Activated T-cell treated with anti-CD3 and anti-CD28 coated beads, Interleukin-2, amount 50 U/mL, for 48 hours (primary cell): Measurements from ENCODE around the gene PAQR7.

Experiments
- DNase-seq, 2 experiments: peaks; one replicate each; pipeline ENCODE4 v3.0.0-alpha.2; 2020

PAQR7 gene

DNA sequence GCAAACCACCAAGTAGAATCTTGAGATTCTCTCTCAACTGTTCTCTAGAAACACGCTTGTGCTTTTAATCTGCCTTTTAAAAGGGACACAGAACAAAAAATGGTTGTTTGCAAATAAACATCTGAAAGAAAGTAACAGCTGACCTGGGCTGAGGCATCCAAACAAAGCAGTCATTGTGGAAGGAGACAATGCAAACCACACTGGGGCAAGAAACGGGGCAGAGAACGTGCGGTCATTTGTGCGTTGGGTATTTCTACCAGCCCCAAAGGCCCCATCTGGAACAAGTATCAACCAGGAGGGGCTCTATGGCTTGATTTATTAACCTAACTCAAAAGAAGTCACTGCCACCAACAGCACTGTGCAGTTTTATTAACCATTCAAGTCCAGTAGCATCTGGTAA lies 24.7 kb upstream of the PAQR7 start:
- no peak for DNase-seq

DNA sequence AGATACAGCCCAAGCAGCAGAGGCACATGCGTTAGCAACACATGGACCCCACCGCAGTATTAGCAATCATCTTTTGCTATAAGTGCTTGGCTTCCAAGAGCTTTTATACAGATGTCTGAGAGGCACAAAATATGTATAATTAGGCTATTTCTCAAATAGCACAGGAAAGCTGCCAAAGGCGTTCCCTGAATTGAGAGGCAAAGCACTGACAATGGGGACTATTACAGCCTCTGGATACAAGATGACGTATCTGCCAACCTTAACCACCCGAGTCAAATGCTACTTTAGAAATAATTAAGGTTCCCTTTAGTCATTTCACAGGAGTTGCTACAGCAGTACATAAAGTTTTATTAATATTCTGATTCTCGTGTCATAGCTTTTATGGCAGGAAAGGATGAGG lies 24.3 kb upstream of the PAQR7 start:
- DNase-seq, result no peak

DNA sequence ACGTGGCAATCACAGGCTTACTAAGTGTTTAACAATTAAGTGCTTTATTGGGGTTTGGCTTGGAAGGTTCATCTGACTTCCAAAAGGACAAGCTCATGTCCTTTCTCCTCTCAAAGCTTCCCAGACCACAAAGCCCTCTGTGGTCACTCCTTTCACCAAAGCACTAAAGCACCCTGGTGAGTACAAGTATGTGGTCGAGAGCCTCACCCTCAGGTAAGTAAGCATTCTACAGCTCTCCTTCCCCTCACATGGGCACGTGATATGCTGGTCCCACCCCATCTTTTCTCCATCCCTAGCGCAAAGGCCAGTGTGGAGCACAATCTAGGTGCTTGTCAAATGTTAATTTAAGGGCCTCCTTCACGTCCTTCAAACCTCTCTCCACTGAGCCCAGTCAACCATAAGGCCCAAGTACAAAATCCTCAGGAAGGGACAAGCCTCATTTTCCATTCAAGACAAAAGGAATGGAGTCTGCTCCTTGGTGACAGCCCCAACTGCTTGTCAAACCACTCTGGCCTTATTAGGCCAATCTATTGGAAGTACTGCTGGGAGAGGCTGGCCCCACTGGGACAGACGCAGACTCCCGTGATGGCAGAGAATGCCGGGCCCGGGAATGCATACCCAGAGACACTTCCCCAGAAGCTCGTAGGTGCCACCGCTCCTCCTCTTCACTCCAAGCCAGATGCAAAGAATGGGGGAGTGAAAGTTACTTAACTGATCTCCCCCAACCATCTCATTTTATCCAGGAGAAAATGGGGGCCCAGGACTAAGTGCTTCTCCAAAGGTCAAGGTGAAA lies 22.9 kb upstream of the PAQR7 start:
- DNase-seq, result no peak

DNA sequence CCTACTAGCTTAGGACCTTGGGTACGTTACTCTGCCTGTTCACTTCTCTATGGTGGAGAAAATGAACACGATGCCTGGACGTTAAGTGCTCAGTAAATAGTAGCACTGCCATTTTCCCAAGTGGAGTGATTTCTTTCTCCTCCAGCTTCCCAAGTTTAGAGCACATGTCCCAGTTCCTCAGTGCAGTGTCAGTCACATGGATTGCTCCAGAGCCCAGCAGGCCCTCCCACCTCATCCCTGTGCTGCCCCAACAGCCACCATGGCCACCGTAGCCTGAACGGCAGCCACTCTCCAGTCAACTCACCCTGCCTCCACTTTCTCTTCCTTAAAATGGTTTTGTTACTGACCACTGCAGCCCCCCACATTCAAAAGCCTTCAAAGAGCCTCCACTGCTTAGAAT lies 22.2 kb upstream of the PAQR7 start:
- DNase-seq, result no peak

DNA sequence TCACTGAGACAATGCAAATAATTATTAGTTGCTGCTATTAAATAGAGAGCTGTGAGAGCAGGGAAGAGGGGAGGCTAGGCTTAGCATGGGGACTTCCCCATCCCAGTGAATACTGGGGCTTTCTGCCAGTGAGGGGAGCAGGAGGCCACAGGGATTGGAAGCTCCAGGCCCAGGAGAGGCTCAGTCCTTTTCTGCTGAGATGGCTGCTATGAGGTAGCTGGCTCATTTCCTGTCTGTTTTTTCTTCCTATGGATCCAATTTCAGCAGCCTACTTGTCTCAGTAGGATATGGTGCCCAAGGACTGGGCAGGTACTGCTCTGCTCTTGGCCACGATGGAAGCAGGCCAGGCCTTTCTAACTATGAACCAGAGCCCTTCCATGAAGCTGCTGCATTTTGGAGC lies 20.8 kb upstream of the PAQR7 start:
- DNase-seq, result no peak

DNA sequence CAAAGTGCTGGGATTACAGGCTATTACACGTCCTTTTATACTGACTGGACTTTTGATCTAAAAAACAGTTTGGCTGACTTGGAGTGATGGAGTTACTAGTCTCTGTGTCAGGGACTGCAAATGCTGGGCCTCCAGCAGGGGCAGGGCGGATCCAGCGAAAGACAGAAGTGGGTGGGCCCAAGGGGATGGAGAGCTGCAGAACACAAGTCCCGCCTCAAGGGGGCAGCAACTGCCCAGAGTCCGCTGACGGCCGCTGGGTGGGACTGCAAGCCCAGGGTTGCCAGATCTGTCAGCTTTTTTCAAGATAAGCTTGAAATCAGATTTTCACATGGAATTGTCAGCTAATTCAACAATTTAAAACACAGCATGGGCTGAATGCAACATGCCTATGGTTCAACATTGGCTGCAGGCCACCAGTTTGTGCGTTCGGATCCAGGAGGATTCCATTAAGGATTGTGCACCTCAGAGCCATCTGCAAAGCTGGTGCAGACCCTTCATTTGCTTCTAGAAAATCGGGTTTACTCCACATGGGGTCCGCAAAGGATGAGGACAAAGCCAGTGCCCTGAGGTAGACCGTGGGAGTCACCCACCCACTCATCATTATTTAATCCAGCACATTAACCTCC lies 20.0 kb upstream of the PAQR7 start:
- peak; percentile 91 to 94 for DNase-seq

DNA sequence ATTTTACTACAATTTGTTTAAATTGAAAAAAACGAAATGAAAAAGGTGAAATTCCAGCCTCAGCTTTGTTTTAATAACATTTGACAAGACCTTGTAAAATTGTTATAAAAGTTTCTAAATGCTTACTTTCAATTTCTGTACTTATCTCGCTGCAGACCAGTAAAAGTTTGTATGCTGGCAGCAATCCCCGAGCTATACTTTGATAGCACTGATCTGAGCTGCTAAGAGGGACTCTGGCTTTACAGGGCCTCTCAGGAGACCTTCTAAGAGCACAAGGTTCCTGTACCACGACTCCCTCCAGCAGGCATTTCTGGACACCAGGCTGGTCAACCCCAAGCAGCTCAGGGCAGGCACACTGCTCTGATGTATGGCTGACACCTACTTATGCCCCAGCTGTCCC lies 17.6 kb upstream of the PAQR7 start:
- no peak for DNase-seq

DNA sequence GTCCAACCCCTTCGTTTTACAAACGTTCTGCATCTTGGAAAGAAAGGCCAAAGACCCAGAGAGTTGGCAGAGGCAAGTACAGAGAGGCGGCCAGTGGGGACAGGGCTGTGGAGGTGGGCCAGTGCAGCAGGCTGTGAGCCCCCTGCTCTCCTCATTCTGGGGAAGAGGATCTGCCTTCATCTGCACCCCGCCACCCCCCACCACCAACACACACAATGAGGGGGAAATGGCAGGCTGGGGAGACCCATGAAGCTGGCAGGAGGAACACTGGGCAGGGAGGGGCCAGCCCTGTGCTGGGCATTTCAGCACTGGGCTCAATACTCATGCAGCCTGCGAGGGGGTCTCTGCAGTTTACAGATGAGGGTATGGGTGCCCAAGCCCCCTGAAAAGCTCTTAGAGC lies 16.1 kb upstream of the PAQR7 start:
- DNase-seq, result no peak

DNA sequence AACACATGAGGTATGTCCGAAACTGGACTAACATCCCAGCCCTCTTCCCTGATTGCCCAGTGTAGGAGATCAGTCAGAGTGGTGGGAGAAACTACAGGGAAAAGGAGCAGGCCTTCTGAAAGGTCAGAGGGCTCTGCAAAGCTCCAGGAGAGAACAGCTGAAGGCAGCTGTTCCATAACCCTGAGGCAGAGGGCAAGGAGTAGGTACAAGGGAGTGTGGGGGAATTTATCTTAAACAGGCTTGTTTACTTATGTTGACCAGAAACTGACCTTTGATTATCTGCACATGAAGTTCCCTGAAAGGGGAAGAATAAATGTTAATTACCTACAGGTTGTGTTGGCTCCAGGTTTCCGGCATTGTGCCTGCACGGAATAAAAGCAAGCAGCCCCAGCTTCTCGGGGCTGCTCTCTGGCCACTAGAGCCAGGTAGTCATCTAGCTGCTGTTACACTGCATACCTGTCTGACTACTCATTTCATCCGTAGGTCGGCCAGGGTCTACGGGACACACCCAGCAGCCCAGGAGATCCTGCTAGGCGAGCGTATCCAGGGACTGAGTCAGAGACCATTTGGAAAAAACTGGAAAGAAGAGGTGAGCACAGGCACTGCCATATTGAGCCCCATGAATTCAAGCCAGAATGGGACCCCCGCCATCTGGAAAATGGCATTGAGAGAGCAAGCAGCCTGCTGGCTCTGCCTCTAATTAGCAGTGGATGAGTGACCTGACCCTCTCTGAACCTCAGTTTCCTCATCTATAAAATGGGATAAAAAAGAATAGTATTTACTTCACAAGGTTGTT lies 14.9 kb upstream of the PAQR7 start:
- no peak for DNase-seq

DNA sequence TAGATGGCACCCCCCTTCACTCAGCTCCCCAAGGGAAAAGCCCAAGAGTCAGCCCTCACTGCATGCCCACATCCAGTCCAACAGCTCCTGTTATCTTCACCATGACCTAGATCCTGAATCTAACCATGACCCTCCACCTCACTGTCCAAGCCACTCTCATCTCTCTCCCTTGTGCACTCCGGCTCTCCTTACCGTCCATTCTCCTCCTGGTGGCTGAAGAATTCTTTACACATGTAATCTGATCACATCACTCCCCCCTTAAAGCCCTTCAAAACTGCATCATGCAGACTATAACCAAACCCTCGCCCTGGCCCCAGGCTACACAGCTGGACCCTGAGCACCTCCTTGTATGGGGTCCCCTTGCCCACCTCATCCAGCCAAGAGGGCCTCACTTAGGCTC lies 14.0 kb upstream of the PAQR7 start:
- DNase-seq, result no peak

DNA sequence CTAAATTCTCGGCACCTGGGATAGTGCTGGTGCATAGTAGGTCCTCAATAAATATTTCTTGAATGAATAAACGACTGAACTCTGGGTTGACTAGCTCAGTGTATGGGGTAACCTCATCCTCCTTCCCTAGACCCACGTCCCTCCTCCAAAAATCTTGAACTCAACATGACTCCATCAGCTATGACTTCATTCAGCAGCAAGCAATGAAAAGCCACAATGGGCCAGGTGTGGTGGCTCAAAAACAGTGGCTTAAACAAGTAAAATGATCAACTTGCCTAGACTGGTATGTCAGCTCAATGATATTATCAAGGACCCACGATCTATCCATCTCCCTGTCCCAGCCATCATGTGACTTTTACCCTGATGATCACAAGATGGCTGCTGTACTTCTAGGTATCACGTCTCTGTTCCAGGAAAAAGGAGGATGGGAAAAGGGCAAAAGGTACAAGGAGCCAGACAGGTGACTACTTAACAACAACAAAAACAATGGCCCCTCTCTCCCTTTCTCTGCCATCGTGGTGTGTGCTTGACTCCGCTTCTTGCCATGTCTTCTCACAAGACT lies 13.0 kb upstream of the PAQR7 start:
- DNase-seq, result no peak

DNA sequence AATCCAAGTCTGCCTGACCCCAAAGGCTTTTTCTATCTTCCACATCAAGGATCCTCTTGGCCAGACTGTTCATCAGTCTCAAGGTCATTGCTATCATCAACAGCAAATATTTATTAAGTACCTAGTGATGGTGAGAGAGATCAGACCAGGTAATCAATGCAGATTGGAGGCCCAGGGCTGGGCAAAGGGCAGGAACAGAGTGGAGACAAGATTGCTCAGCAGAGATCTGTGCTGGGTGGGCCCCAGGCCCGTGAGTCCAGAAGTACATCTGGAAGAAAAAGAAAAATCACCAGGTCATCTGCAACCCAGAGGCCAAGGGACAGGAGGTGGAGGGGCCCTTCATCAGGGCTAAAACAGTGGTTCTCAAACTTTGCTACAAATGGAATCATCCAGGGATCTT lies 10.1 kb upstream of the PAQR7 start:
- no peak for DNase-seq

DNA sequence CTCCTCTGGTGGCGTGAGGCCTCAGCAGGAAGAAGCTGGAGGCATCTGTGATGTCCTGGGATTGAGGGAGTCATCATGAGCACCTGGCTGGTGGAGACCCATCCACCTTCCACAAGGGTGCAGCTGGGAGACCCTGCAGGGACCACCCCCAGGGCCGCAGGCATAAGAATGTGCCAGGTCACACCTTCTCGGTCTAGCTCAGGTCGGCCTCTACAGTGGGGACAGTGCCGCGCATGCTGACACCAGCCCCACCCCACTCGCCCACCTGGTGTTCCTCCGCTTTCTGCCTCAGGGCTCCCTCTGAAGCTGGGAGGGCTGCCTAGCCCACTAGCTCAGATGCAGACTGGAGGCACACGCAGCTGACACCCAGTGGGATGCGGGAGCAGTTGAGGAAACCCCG lies 5.8 kb upstream of the PAQR7 start:
- DNase-seq, result no peak

DNA sequence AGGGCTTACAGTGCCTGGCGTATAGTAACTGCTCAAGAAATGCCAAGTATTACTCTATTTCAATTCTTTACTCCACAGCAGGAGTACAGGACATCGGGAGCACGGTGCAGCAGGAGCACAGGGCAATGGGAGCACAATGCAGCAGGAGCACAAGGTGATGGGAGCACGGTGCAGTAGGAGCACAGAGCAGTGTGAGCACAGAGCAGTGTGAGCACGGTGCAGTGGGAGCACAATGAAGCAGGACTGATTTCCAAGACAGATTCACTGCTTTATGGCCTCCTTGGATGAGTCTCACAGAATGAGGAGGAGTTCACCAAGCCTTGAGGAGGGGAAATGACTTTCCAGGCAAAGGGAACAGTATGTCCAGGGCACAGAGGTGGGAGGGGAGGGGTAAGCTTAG lies 5.0 kb upstream of the PAQR7 start:
- DNase-seq, result no peak

DNA sequence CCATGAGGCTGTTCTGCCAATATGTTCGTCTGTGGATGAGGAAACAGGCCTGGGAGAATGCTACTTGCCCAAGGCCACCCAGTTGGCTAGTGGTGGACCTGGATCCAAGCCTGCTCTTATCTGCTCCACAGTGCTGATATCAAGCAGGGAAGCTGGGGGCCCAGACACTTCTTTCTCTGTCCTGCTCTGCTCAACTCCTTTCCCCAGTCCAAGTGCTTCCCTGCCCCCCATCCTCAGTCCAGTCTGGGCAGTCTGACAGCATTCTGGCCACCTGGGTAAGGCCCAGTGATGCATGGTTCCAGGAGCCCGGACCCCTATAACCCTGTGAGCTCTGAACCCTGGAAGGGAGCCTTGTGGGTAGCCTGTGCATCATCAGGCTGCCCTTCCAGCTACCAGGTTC lies 4.2 kb upstream of the PAQR7 start:
- DNase-seq, result no peak

DNA sequence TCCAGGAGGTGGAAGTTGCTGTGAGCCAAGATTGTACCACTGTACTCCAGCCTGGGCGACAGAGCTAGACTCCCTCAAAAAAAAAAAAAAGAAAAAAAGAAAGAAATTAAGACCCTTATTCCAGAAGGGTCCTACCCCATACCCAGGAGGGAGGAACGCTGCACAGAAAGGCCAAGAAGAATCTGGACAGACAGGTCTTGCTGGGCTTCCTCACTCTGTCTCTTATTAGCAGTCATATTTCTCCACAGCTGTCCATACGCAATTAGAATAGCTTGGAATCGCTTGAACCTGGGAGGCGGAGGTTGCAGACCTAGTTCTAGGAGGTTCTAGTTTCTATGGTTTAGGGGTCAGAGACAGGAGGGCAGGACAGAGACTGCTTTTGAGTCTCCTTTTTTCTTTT lies 3.2 kb upstream of the PAQR7 start:
- DNase-seq, result no peak

DNA sequence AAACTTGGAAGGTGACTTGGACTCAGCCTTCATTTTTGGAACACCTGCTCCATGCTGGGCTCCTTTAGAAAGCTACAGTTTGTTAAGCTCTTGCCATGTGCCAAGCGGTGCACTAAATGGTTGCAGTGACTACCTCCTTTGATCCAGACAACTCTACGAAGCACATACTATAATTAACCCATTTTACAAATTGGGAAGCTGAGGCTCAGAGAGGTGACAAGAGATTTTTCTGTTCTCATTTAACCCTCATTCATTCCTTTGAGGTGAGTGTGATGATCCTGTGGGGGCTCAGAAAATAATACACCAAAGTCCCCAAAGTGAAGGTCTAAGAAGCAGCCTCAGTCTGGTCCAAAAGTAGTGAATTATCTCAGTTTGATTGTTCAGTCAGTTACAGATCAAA lies 1.6 kb upstream of the PAQR7 start:
- DNase-seq, result no peak

DNA sequence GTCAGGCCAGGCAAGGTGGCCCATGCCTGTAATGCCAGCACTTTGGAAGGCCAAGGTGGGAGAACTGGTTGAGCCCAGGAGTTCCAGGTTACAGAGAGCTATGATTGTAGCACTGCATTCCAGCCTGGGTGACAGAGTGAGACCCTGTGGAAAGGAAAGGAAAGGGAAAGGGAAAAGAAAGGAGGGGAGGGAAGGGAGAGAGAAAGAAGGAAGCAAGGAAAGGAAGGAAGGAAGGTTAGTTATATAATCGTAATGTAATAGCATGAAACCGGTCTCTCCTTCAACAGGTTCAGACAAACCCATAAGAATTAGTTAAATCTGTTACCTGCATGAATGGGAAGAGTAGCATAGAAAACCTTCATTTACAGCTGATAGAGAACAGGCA lies 1.2 kb upstream of the PAQR7 start:
- no peak for DNase-seq

DNA sequence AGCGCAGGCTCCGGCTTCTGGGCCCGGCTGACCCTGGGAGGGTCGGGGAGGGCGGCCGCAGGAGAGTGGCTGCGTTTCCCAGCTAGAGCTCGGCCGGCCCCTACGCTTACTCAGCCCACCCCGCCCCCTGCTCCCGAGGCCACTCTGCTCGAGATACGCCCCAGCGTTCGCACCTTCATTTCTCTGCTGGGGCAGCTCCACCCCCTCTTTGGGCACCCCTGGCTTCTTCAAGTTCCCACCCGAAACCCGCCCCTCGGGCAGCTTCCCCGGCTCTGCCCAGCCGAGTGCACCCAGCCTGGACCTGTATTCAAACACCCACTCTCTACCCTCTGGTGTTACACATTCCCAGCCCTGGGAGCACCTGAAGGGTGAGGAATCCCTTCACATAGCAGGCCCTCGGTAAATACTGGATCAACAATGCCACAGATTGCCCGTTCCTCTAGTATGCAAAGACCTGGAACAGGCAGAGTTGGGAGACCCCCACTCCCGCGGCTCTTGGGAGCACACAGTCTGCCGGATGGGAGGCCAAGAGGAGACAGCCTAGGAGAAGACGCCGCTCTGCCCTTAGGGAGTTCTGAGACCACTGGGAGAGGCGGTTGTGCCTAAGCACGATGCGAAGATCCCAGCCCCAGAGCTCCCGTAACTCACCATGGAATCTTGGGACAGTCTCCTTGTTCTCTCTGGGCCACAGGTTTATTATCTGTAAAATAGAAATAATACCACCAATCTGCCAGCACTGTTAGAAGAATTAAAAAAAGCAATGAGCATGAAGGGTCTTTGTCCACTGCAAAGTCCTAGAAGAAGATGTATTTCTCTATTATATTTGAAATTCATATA lies 566 bp upstream of the PAQR7 start:
- DNase-seq, result no peak

DNA sequence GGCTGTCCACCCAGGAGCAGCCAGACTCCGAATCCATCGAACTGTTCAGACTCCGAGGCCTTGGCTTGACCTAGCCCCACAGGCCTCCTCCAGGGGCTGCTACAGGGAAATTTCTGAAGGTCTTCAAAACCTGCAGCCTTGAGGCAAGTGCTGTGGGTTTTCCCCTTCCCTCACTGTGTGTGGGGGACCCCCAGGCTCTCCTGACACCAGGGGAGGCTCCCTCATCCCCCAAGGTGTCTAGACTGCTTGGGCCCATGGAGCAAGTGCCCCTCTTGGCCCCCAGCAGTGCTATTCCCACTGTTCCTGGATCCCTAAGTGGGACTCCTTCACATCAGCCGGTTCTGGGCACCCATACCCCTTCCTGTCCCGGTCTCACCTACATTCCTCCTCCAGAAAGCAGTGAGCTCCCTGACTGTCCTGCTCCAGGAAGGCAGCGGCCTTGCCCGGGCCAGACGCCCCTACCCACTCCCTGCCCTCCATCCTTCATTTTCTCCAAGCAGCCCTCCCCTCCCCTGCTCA lies 814 bp downstream of the PAQR7 start:
- no peak for DNase-seq

DNA sequence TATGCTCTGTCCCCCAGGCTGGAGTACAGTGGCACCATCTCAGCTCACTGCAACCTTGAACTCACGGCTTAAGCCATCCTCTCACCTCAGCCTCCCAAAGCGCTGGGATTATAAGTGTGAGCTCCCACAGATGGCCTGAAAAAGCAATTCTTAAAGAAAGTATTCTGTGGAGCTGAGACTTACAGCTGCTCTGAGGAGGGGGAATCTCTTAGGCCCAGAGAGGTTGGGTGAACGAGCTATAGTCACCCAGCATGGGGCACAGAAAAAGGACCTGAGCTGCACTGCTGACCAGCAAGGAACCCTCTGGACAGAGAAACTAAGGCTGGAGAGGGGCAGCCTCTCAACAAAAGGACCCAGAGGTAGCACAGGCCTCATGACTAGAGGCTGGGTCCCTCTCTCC lies 1.3 kb downstream of the PAQR7 start:
- DNase-seq, result no peak

DNA sequence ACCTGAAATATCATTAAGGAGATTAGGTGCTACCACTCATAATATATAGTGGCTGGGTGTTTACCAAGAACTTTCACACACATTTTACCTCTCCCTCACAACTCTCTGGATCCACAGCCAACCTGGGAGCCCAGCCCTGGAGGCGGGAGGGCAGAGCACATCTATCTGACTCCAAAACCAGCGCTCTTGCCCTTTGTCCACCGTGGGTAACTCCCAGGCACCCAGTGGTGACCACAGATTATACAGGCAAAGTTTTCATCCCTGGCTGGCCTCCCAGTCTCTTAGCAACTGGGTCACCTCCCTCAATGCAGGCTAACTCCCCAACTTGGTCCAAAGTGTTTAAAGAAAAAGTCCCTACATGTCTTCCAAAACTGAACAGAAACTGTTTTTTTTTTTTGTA lies 2.4 kb downstream of the PAQR7 start:
- DNase-seq, result no peak

DNA sequence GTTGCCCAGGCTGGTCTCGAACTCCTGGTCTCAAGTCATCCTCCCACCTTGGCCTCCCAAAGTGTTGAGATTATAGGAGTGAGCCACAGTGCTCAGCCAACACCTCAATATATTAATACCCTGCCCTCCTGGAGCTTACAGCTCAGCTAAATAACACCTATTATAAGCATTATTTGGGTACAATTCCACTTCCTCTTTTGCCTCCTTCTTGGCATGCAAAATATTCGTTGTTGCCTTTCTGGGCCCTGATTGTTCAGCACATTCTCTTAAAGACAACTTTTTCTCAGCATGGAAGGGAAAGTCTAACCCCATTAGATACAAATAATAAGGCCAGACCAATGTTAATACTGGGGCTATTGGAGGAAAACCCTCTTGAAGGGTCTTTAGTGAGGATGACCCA lies 2.8 kb downstream of the PAQR7 start:
- DNase-seq, result no peak
